ENCODE results near the gene KRTAP12-2. TPM values are rescaled to one million over a fixed set of nuclear protein-coding genes. Genes with fewer than 3 reads are reported as not detected.

Gene KRTAP12-2
- total and polyA plus RNA-seq, 2 donors (not counting 3 experiments of a cell fraction or from before 2014, with no cell fraction given), result not detected

- Histone ChIP-seq H3K27ac (ENCODE audit: insufficient read depth, low read depth, low read length) (no peak overlapping the region), H3K9me3 (replicated peaks; ENCODE audit: control insufficient read depth, insufficient read depth, low read length) (no peaks in the 10 kb centered on the region), H3K9me1 (replicated peaks; ENCODE audit: control insufficient read depth, extremely low read depth, insufficient read depth, low read length) (no peaks in the 10 kb centered on the region), H3K36me3 (ENCODE audit: control insufficient read depth in 2 of 2, extremely low read depth in 1 of 2, insufficient read depth in 2 of 2, low read length in 2 of 2) (no peaks in the 10 kb centered on the region), H4K20me1 (replicated peaks; ENCODE audit: control insufficient read depth, extremely low read depth, insufficient read depth, low read length) (no peaks in the 10 kb centered on the region), H2AFZ (ENCODE audit: low read depth, low read length) (no peak overlapping the region), H3K9ac (replicated peaks; ENCODE audit: extremely low read depth, insufficient read depth, low read length) (no peak overlapping the region), H3K4me3 (replicated peaks in 1 of 3; ENCODE audit: insufficient read depth in 1 of 3, low read depth in 1 of 3, low read length in 3 of 3) (no peak overlapping the region), H3K27me3 (ENCODE audit: control insufficient read depth in 2 of 2, insufficient read depth in 2 of 2, low read length in 2 of 2) (peaks cover 23 to 26% of the 10 kb centered on the region in 2 experiments), H3K79me2 (ENCODE audit: control insufficient read depth, insufficient read depth, low read length) (no peaks in the 10 kb centered on the region), H3K4me1 (ENCODE audit: control insufficient read depth, extremely low read depth, insufficient read depth, low read length) (no peaks in the 10 kb centered on the region), H3K4me2 (ENCODE audit: insufficient read depth, low read length) (no peak overlapping the region)
- dilution Hi-C loops (cut with MboI; ENCODE audit: extremely low pct_ligation_motif_present, low sequenced_read_pairs) (no loop called here), intact Hi-C loops (cut with micrococcal nuclease) (no loop called here)
- DNase-seq (ENCODE audit: low read depth, low spot score) (no peak), FAIRE-seq (no peak)
- POLR2A ChIA-PET, result no interaction called here
- CTCF ChIA-PET, result interaction anchor here (1.0 kb wide), 1 partner anchor 96 kb away, joined by 3 read pairs; no protein-coding TSS in a partner anchor
- TF ChIP-seq CTCF (IDR thresholded peaks at IDR 0.05; ENCODE audit: extremely low read depth in 1 of 2, insufficient read depth in 1 of 2, low read depth in 1 of 2, low read length in 2 of 2) (no peak), POLR2AphosphoS5 (IDR thresholded peaks at IDR 0.05; ENCODE audit: insufficient read depth, low read depth, low read length) (no peak), EZH2 (IDR thresholded peaks at IDR 0.05; ENCODE audit: borderline replicate concordance, low read depth, low read length, severe bottlenecking) (no peak)
- BruUV-seq (replicated peaks), result no TSS peak
Observed at GRCh38 chr21:44696572-44696971, 29.8 kb upstream of the KRTAP12-2 start.

GRCh38 chr21:44695641-44696040, 28.9 kb upstream of the KRTAP12-2 start:
- no TSS peak for BruUV-seq (replicated peaks)
- CTCF ChIA-PET, result no interaction called here
- H3K9me3 ChIP-seq (replicated peaks; ENCODE audit: control insufficient read depth, insufficient read depth, low read length), result no peaks in the 10 kb centered on the region
- POLR2A ChIA-PET, result no interaction called here
- no peak overlapping the region for H3K4me3 ChIP-seq (replicated peaks in 1 of 3; ENCODE audit: insufficient read depth in 1 of 3, low read depth in 1 of 3, low read length in 3 of 3)
- intact Hi-C loops (cut with micrococcal nuclease) (no loop called here), dilution Hi-C loops (cut with MboI; ENCODE audit: extremely low pct_ligation_motif_present, low sequenced_read_pairs) (no loop called here)
- FAIRE-seq (no peak), DNase-seq (ENCODE audit: low read depth, low spot score) (no peak)
- H3K9ac ChIP-seq (replicated peaks; ENCODE audit: extremely low read depth, insufficient read depth, low read length), result no peak overlapping the region
- no peaks in the 10 kb centered on the region for H3K4me1 ChIP-seq (ENCODE audit: control insufficient read depth, extremely low read depth, insufficient read depth, low read length)
- no peaks in the 10 kb centered on the region for H4K20me1 ChIP-seq (replicated peaks; ENCODE audit: control insufficient read depth, extremely low read depth, insufficient read depth, low read length)
- H3K4me2 ChIP-seq (ENCODE audit: insufficient read depth, low read length), result no peak overlapping the region
- no peak for TF ChIP-seq POLR2AphosphoS5 (IDR thresholded peaks at IDR 0.05; ENCODE audit: insufficient read depth, low read depth, low read length)
- no peak for TF ChIP-seq EZH2 (IDR thresholded peaks at IDR 0.05; ENCODE audit: borderline replicate concordance, low read depth, low read length, severe bottlenecking)
- no peak for TF ChIP-seq CTCF (IDR thresholded peaks at IDR 0.05; ENCODE audit: extremely low read depth in 1 of 2, insufficient read depth in 1 of 2, low read depth in 1 of 2, low read length in 2 of 2)
- TF ChIP-seq MYC (IDR thresholded peaks at IDR 0.05; ENCODE audit: low read depth, low read length), result no peak
- TF ChIP-seq POLR2A (IDR thresholded peaks at IDR 0.05; ENCODE audit: low read depth, low read length), result no peak
- no peak for TF ChIP-seq MAX (IDR thresholded peaks at IDR 0.05; ENCODE audit: insufficient read depth, insufficient read length)
- no peak for TF ChIP-seq GATA2 (IDR thresholded peaks at IDR 0.05; ENCODE audit: insufficient read depth, insufficient read length, low read depth, low read length)
- no peak for TF ChIP-seq JUN (IDR thresholded peaks at IDR 0.05; ENCODE audit: borderline replicate concordance, insufficient read depth, insufficient read length, low read depth)
- TF ChIP-seq FOS (IDR thresholded peaks at IDR 0.05; ENCODE audit: borderline replicate concordance, insufficient read depth, low read length), result no peak
- H2AFZ ChIP-seq (ENCODE audit: low read depth, low read length), result no peak overlapping the region
- no peak overlapping the region for H3K27ac ChIP-seq (ENCODE audit: insufficient read depth, low read depth, low read length)
- peaks cover 21 to 30% of the 10 kb centered on the region in 2 experiments for H3K27me3 ChIP-seq (ENCODE audit: control insufficient read depth in 2 of 2, insufficient read depth in 2 of 2, low read length in 2 of 2)
- no peaks in the 10 kb centered on the region for H3K36me3 ChIP-seq (ENCODE audit: control insufficient read depth in 2 of 2, extremely low read depth in 1 of 2, insufficient read depth in 2 of 2, low read length in 2 of 2)
- no peaks in the 10 kb centered on the region for H3K9me1 ChIP-seq (replicated peaks; ENCODE audit: control insufficient read depth, extremely low read depth, insufficient read depth, low read length)
- H3K79me2 ChIP-seq (ENCODE audit: control insufficient read depth, insufficient read depth, low read length), result no peaks in the 10 kb centered on the region

Data from endothelial cell of umbilical vein (primary cell).